ENCODE results near the gene MTRF1.

MTRF1 gene

DNA sequence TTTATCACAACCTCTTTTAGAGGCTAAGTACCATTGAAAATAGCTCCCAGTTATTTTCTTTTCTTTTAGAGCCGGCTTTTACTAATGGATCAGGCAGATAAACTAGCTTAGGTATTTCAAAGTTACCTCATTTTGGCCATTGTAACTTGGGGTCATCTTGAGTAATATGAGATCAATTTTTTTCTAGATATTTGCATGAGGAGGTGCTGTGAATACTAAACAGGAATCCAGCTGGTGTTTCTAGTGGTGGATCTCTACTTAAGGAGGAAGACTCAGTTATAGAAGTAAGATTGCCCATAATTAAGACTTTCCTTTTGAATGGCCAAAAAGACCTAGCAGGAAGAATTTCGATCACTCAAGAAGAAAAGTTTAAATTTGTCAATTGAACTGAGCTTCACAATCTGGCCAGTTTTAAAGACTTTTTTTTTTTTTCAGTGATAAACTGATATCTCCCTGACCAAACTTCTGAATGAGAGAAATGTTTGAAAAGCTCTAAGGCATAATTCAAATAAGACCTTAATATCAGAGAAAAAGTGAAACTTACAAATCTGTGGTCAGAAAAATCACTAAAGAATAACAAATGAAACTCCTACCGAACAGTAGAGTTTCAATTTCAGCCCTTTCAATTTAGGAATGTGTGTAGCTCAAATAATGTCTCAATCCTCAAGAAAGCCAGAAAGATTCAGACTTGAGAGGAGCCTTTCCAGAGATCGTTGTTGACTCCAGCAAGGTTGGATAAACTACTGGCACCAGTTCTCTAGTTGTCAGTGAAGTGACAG is 36.1 kb upstream of the MTRF1 start:
- Histone ChIP-seq H3K27ac (ENCODE audit: low read depth, low read length, severe bottlenecking) (no peak overlapping the region), H3K4me1 (ENCODE audit: control insufficient read depth, insufficient read depth, low read length, poor library complexity, severe bottlenecking) (no peaks in the 10 kb centered on the region), H3K4me3 (ENCODE audit: extremely low read depth, insufficient read depth, low read length, poor library complexity, severe bottlenecking) (no peak overlapping the region), H3K36me3 (ENCODE audit: control insufficient read depth, insufficient read depth, low read length) (no peaks in the 10 kb centered on the region), H3K9me3 (ENCODE audit: control insufficient read depth, low read length) (no peaks in the 10 kb centered on the region)
- WGBS, 2 experiments (ENCODE audit: insufficient coverage in 2 of 2): 88 to 92% methylated on average over 1 to 2 of the region's 4 CpGs

DNA sequence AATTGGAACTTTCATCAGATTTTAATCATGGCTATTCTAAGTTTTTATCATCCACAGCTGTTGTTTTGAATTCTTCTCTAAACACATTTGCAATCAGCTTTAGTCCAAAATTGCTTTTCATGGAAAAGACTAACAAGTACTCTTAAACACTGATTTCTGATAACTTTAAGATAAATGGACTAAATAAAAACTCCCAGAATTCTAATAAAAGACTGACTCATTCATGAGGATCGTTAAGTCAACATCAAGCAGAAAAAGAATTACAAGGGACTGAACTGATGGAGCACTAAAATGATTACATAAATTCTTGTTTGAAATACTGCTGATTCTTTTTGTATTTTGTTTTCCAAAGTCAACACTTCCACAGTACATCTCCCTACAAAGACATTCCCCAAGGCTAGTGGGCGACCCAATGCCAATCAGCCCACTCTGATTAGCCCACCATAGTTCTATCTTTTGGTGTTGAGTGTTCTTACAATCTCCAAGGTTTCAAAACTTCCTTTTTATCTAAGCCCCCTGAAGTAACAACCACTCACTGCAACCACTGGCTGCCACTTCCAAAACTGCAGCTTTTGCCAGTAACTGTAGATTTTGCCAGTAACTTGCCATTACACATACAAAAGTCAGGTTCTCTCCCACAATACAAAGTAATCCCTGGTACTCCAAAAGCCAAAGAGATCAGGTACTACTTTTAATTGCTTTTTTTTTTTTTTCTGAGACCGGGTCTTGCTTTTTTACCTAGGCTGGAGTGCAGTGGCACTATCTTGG is 33.7 kb upstream of the MTRF1 start:
- no peaks in the 10 kb centered on the region for H3K36me3 ChIP-seq (ENCODE audit: control insufficient read depth, insufficient read depth, low read length)
- no peaks in the 10 kb centered on the region for H3K4me1 ChIP-seq (ENCODE audit: control insufficient read depth, insufficient read depth, low read length, poor library complexity, severe bottlenecking)
- WGBS, 2 experiments (ENCODE audit: insufficient coverage in 2 of 2): 60% methylated on average over 1 of the region's 3 CpGs; no CpG with 5 or more reads in 1 of the 2 experiments
- no peak overlapping the region for H3K4me3 ChIP-seq (ENCODE audit: extremely low read depth, insufficient read depth, low read length, poor library complexity, severe bottlenecking)
- no peaks in the 10 kb centered on the region for H3K9me3 ChIP-seq (ENCODE audit: control insufficient read depth, low read length)
- no peak overlapping the region for H3K27ac ChIP-seq (ENCODE audit: low read depth, low read length, severe bottlenecking)

- H3K27ac ChIP-seq (ENCODE audit: low read depth, low read length, severe bottlenecking): no peak overlapping the region
- no peak overlapping the region for H3K4me3 ChIP-seq (ENCODE audit: extremely low read depth, insufficient read depth, low read length, poor library complexity, severe bottlenecking)
- H3K36me3 ChIP-seq (ENCODE audit: control insufficient read depth, insufficient read depth, low read length): no peaks in the 10 kb centered on the region
- H3K9me3 ChIP-seq (ENCODE audit: control insufficient read depth, low read length): no peaks in the 10 kb centered on the region
- H3K4me1 ChIP-seq (ENCODE audit: control insufficient read depth, insufficient read depth, low read length, poor library complexity, severe bottlenecking): no peaks in the 10 kb centered on the region
- 100% methylated on average over 1 of the region's 1 CpG for WGBS, 2 experiments (ENCODE audit: insufficient coverage in 2 of 2)
These were observed 32.6 kb upstream of the MTRF1 start for GRCh38 chr13:41295973-41296372.

DNA sequence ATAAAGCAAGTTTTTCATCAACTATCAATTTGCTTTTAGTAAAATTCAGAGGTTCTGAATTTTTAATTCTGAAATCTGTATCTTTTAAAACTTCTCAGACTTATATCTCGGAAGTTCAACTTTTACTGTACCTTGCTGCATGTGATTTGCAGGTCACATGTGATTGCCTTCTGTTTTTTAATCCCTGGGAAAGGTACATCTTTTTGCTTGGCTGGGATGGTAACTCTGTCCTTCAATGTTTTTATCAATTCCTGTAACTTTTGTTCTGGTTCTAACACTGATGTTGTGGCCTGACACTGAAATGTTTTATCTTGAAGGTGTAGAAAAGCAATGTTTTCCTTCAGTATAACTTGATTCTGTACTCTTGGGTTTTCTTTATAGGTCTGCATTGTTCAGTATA is 31.5 kb upstream of the MTRF1 start:
- H3K4me3 ChIP-seq (ENCODE audit: extremely low read depth, insufficient read depth, low read length, poor library complexity, severe bottlenecking): no peak overlapping the region
- no peaks in the 10 kb centered on the region for H3K4me1 ChIP-seq (ENCODE audit: control insufficient read depth, insufficient read depth, low read length, poor library complexity, severe bottlenecking)
- no peak overlapping the region for H3K27ac ChIP-seq (ENCODE audit: low read depth, low read length, severe bottlenecking)
- no peaks in the 10 kb centered on the region for H3K36me3 ChIP-seq (ENCODE audit: control insufficient read depth, insufficient read depth, low read length)
- H3K9me3 ChIP-seq (ENCODE audit: control insufficient read depth, low read length): no peaks in the 10 kb centered on the region
- no CpG with 5 or more reads among the region's 1 CpG for WGBS, 2 experiments (ENCODE audit: insufficient coverage in 2 of 2)

- no peak overlapping the region for H3K27ac ChIP-seq (ENCODE audit: low read depth, low read length, severe bottlenecking)
- no CpG with 5 or more reads among the region's 1 CpG for WGBS, 2 experiments (ENCODE audit: insufficient coverage in 2 of 2)
- H3K36me3 ChIP-seq (ENCODE audit: control insufficient read depth, insufficient read depth, low read length): no peaks in the 10 kb centered on the region
- no peak overlapping the region for H3K4me3 ChIP-seq (ENCODE audit: extremely low read depth, insufficient read depth, low read length, poor library complexity, severe bottlenecking)
- H3K9me3 ChIP-seq (ENCODE audit: control insufficient read depth, low read length): no peaks in the 10 kb centered on the region
- H3K4me1 ChIP-seq (ENCODE audit: control insufficient read depth, insufficient read depth, low read length, poor library complexity, severe bottlenecking): no peaks in the 10 kb centered on the region
These were observed 29.9 kb upstream of the MTRF1 start for GRCh38 chr13:41293272-41293671.

DNA sequence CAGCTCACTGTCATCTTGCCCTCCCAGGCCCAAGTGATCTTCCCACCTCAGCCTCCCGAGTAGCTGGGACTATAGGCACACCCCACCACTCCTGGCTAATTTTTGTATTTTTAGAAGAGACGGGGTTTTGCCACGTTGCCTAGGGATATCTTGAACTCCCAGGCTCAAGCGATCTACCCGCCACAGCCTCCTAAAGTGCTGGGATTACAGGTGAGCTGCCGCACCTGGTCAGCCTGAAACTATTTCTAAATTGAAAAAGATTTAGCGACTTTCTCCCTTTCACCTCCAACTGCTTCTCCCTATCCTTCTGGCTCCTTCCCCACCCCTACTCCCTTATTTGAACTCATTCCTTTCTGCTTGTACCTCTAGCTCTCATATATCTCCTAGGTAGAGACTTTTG is 27.9 kb upstream of the MTRF1 start:
- H3K4me3 ChIP-seq (ENCODE audit: extremely low read depth, insufficient read depth, low read length, poor library complexity, severe bottlenecking): no peak overlapping the region
- no peak overlapping the region for H3K27ac ChIP-seq (ENCODE audit: low read depth, low read length, severe bottlenecking)
- H3K9me3 ChIP-seq (ENCODE audit: control insufficient read depth, low read length): no peaks in the 10 kb centered on the region
- WGBS, 2 experiments (ENCODE audit: insufficient coverage in 2 of 2): 91 to 93% methylated on average over 6 of the region's 7 CpGs
- no peaks in the 10 kb centered on the region for H3K36me3 ChIP-seq (ENCODE audit: control insufficient read depth, insufficient read depth, low read length)
- no peaks in the 10 kb centered on the region for H3K4me1 ChIP-seq (ENCODE audit: control insufficient read depth, insufficient read depth, low read length, poor library complexity, severe bottlenecking)

- no peak overlapping the region for H3K27ac ChIP-seq (ENCODE audit: low read depth, low read length, severe bottlenecking)
- H3K4me3 ChIP-seq (ENCODE audit: extremely low read depth, insufficient read depth, low read length, poor library complexity, severe bottlenecking): no peak overlapping the region
- H3K9me3 ChIP-seq (ENCODE audit: control insufficient read depth, low read length): no peaks in the 10 kb centered on the region
- H3K4me1 ChIP-seq (ENCODE audit: control insufficient read depth, insufficient read depth, low read length, poor library complexity, severe bottlenecking): no peaks in the 10 kb centered on the region
- WGBS, 2 experiments (ENCODE audit: insufficient coverage in 2 of 2): 91 to 95% methylated on average over 9 of the region's 10 CpGs
- H3K36me3 ChIP-seq (ENCODE audit: control insufficient read depth, insufficient read depth, low read length): no peaks in the 10 kb centered on the region
These were observed 26.1 kb upstream of the MTRF1 start for GRCh38 chr13:41289463-41289881.

GRCh38 chr13:41286370-41286769 is 23.0 kb upstream of the MTRF1 start:
- WGBS, 2 experiments (ENCODE audit: insufficient coverage in 2 of 2): 91% methylated on average over 4 of the region's 5 CpGs; no CpG with 5 or more reads in 1 of the 2 experiments
- H3K9me3 ChIP-seq (ENCODE audit: control insufficient read depth, low read length): no peaks in the 10 kb centered on the region
- H3K4me1 ChIP-seq (ENCODE audit: control insufficient read depth, insufficient read depth, low read length, poor library complexity, severe bottlenecking): no peaks in the 10 kb centered on the region
- no peak overlapping the region for H3K27ac ChIP-seq (ENCODE audit: low read depth, low read length, severe bottlenecking)
- H3K36me3 ChIP-seq (ENCODE audit: control insufficient read depth, insufficient read depth, low read length): no peaks in the 10 kb centered on the region
- H3K4me3 ChIP-seq (ENCODE audit: extremely low read depth, insufficient read depth, low read length, poor library complexity, severe bottlenecking): no peak overlapping the region

GRCh38 chr13:41284512-41285288 is 21.3 kb upstream of the MTRF1 start:
- H3K4me3 ChIP-seq (ENCODE audit: extremely low read depth, insufficient read depth, low read length, poor library complexity, severe bottlenecking): no peak overlapping the region
- no peak overlapping the region for H3K27ac ChIP-seq (ENCODE audit: low read depth, low read length, severe bottlenecking)
- H3K36me3 ChIP-seq (ENCODE audit: control insufficient read depth, insufficient read depth, low read length): no peaks in the 10 kb centered on the region
- 93 to 97% methylated on average over 9 to 12 of the region's 13 CpGs for WGBS, 2 experiments (ENCODE audit: insufficient coverage in 2 of 2)
- no peaks in the 10 kb centered on the region for H3K9me3 ChIP-seq (ENCODE audit: control insufficient read depth, low read length)
- no peaks in the 10 kb centered on the region for H3K4me1 ChIP-seq (ENCODE audit: control insufficient read depth, insufficient read depth, low read length, poor library complexity, severe bottlenecking)

- H3K36me3 ChIP-seq (ENCODE audit: control insufficient read depth, insufficient read depth, low read length): no peaks in the 10 kb centered on the region
- 94 to 97% methylated on average over 4 of the region's 5 CpGs for whole genome bisulfite sequencing, 2 experiments (ENCODE audit: insufficient coverage in 2 of 2)
- H3K4me1 ChIP-seq (ENCODE audit: control insufficient read depth, insufficient read depth, low read length, poor library complexity, severe bottlenecking): no peaks in the 10 kb centered on the region
- no peak overlapping the region for H3K27ac ChIP-seq (ENCODE audit: low read depth, low read length, severe bottlenecking)
- H3K9me3 ChIP-seq (ENCODE audit: control insufficient read depth, low read length): no peaks in the 10 kb centered on the region
- no peak overlapping the region for H3K4me3 ChIP-seq (ENCODE audit: extremely low read depth, insufficient read depth, low read length, poor library complexity, severe bottlenecking)
These were observed 18.8 kb upstream of the MTRF1 start for GRCh38 chr13:41282129-41282571.
